HG03159 (cell line): ENCODE measurements around the gene PRR11.
A peak's percentile ranks its signal among the peaks of the same experiment; 100 is the strongest.
"Not testable (repeated sequence)": the region's sequence is repeated elsewhere in the genome, so short reads cannot be mapped to it uniquely, and the experiment has no call there.

ENCODE experiments used
- ATAC-seq: cut with Tn5 transposase; IDR thresholded peaks from one replicate; pipeline ENCODE4 v1.9.1; 2021; ENCODE audit warnings: mild to moderate bottlenecking, moderate library complexity; ENCODE audit not compliant: unreplicated experiment

The PRR11 gene

DNA sequence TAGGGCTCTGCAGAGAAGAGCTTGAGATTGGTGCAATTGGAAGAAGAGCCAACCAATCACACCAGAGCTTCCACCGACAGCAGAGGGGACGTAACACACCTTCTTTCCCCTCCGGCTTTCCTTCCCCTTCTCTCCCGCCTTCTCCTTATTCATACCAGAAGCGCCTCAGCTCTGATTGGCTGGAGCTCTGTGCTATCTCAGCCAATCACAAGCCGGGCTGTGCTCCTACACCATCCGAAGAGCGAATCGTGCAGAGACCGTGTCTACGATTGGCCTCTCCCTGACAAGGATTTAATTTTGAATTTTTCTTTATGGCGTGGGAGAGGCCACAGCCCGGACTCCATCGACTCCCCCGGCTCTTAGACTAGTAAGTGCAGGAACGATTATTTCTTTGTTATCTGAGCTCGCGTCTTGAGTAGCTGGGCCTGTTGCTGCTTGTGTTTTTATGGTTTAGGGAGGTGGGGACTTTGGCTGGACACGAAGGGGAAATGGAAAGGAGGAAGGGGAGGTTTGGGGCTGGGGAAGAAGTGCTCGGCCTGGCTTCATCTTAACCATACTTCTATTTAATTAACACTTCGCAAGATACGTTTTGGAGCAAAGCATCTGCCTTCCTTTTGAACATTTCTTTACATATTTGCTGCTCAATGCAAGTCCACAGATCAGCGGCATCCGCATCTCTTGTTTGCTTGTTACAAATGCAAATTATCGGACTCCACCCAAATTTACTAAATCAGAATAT, at the start of gene PRR11:
TSS of gene PRR11 (plus strand) at position 308 of the 739 bp plus-strand sequence. CDS start 14,007 bp downstream, outside the sequence.
- ATAC-seq, result peak; percentile 82

DNA sequence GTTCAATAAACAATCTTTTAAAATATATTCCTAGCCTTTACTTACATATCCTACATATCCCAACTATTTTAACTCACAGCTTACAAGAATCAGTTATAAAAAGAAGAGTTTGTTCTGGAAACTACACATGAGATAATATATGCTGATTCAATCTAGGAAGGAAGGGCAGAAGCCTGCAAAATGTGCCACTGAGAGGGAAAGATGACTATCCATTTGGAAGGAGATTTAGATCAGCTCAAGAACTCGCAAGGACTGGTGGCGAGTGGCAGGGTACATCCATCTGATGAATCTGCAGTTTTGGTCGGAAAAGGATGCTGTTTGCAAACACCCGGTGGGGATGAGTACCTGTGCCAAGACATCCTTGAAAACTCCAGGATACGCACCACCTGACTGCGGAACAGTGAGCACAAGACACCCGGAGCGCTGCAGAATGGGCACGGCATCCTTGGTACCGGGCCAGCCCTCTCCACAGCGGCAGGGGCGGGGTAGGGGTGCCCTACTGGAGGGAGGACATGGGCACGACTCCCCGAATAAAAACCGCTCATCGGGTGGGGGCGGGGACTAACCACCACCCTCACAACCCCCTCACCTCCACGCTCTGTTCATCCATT, 49.6 kb upstream of the PRR11 start:
- ATAC-seq, result no peak

GRCh38 chr17:59106463-59107305, 48.9 kb upstream of the PRR11 start, which contains the start of gene TRIM37:
Gene TRIM37 (minus strand): TSS chr17:59106880. CDS start chr17:59106461, 419 bp downstream.
- peak; percentile 91 for ATAC-seq

- peak; percentile 5 for ATAC-seq
Observed at GRCh38 chr17:59107306-59107670, 48.3 kb upstream of the PRR11 start.

DNA sequence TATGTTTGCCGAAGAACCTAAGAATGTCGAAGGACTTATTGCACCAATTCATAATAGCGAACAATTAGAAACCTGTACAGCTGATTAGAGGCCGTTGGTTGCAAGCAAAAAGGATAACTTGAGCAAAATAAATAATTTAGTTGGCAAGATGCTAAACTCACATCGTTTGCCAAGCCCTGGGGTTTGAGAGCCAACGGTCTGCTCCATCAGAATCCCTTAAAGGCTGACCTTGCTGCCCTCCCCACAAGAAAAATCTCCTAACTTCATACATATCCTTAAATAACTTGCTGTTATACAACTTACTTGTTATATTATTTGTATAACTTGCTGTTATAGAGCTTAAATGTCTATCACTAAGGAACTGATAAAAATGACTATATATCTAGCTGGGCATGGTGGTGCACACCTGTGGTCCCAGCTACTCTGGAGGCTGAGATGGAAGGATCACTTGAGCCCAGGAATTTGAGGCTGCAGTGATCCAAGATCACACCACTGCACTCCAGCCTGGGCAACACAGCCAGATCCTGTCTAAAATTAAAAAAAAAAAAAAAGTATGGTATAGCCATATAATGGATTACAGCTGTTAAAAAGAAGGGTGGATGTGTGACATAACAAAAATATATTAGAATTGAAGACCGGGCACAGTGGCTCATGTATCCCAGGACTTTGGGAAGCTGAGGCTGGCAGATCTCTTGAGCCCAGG, 47.0 kb upstream of the PRR11 start:
- no peak for ATAC-seq

DNA sequence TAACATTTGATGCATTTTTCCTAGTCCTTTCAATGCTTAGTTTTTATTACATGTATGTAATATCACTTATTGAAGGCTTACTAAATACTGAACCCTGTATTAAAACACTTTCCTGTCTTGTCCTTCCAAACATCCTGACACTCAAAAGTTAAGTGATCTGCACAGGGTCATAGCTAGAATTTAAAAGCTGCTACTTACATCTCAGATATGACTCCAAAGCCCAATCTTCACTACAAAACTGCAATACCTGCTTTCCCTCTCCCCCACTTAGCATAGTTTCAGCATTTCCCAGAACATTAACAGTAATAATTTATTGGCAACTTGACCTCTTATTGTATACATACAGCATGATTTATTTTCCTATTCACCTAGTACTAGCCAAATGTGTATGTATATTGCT, 44.6 kb upstream of the PRR11 start:
- ATAC-seq, result no peak

DNA sequence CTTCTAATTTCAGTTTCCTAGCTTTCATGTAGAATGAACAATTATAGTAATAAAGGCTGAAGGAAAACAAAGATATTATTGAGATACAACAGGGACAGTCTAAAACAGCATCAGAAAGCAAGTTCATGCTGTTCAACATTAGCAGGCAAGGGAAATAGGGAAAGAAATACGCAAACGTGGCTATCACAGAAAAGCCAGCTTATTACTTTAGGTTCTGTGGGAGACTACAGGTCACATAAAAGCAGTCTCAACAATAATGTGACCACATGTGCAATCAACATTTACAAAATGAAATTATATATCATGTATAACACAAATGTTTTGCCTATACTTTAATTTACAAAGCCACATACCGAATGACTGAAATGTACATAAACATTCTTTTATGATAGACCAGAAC, 44.0 kb upstream of the PRR11 start:
- ATAC-seq, result no peak

DNA sequence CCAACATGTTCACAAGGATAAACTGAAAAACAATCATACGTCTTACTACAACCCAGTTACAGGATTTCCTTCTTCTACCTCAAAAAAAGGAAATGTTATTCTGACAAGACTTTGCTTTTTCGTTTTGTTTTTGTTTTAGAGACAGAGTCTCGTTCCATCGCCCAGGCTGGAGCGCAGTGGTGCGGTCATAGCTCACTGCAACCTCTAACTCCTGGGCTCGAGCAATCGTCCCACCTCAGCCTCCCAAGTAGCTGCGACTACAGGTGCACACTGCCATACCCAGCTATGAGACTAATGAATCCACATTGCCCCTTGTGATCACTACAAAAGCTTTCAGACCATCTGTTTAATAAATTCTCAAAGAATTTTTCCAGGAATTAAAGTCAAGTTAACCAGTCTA, 40.1 kb upstream of the PRR11 start:
- ATAC-seq, result no peak

GRCh38 chr17:59121901-59122480, 33.6 kb upstream of the PRR11 start:
- ATAC-seq, result no peak

DNA sequence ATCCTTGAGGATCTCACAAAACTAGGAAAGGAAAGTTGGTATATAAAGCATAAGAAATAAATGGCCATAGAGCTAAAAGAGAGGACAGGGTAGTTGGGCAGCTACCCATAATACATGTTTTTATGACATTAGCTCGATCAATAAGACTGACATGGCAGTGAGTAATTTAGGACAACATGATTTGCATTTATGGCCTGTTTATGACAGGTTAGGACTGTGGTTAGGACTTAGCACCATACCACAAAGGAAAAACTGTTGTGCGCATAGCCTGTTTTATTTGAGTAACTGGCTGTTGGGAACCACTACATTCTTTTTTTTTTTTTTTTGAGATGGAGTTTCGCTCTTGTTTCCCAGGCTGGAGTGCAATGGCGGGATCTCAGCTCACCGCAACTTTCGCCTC, 30.9 kb upstream of the PRR11 start:
- no peak for ATAC-seq

GRCh38 chr17:59126809-59127417, 28.6 kb upstream of the PRR11 start:
- no peak for ATAC-seq

- ATAC-seq, result no peak
Observed at GRCh38 chr17:59129814-59130213, 25.7 kb upstream of the PRR11 start.

- ATAC-seq, result no peak
Observed at GRCh38 chr17:59131131-59131530, 24.4 kb upstream of the PRR11 start.

GRCh38 chr17:59138339-59138738, 17.2 kb upstream of the PRR11 start:
- ATAC-seq, result not testable (repeated sequence)

GRCh38 chr17:59139939-59140338, 15.6 kb upstream of the PRR11 start:
- no peak for ATAC-seq

DNA sequence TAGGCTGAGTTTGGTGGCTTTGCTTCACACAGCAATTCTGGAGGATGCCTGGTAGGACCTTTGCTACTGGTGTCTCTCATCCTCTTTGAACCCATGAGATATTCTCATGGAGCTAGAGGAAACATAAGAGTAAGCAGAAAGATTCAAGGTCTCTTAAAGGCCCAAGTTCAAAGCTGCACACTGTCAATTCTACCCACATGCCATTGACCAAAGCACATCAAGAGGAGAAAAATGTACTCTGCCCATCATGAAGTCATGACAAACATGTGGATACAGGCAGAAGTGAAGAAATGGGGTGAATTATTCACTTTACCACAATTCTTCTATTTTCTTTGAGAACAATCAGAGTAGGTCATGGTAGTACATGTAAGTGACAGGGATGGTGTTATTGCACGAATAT, 13.7 kb upstream of the PRR11 start:
- ATAC-seq, result no peak

DNA sequence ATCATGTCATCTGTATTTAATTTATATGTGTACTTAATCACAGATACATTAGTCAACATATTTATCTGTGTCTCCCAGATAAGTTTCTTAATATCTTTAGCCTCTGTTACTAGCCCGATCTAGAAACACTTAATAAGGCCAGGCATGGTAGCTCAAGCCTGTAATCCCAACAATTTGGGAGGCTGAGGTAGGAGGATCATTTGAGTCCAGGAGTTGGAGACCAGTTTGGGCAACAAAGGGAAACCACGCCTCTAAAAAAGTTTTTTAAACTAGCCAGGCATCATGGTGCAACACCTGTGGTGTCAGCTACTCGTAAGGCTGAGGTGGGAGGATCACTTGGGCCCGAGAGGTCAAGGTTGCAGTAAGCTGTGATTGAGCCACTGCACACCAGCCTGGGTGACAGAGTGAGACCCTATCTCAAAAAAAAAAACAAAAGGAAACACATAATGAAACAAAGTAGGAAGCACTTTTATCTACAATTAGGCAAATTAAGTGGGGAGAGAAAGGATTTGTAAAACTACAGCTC, 9.9 kb upstream of the PRR11 start:
- ATAC-seq, result no peak

GRCh38 chr17:59149051-59149450, 6.5 kb upstream of the PRR11 start:
- ATAC-seq, result no peak

- no peak for ATAC-seq
Observed at GRCh38 chr17:59149841-59150511, 5.6 kb upstream of the PRR11 start.
